Activated T-cell treated with anti-CD3 and anti-CD28 coated beads, Interleukin-2, amount 50 U/mL, for 48 hours (primary cell): Measurements from ENCODE around the gene CMSS1.

Experiments
- DNase-seq, 2 experiments: peaks; one replicate each; pipeline ENCODE4 v3.0.0-alpha.2; 2020

CMSS1 gene

GRCh38 chr3:100157685-100158084 is 340.0 kb downstream of the CMSS1 start:
- no peak for DNase-seq

GRCh38 chr3:100158918-100159330 is 341.3 kb downstream of the CMSS1 start:
- DNase-seq: no peak

DNA sequence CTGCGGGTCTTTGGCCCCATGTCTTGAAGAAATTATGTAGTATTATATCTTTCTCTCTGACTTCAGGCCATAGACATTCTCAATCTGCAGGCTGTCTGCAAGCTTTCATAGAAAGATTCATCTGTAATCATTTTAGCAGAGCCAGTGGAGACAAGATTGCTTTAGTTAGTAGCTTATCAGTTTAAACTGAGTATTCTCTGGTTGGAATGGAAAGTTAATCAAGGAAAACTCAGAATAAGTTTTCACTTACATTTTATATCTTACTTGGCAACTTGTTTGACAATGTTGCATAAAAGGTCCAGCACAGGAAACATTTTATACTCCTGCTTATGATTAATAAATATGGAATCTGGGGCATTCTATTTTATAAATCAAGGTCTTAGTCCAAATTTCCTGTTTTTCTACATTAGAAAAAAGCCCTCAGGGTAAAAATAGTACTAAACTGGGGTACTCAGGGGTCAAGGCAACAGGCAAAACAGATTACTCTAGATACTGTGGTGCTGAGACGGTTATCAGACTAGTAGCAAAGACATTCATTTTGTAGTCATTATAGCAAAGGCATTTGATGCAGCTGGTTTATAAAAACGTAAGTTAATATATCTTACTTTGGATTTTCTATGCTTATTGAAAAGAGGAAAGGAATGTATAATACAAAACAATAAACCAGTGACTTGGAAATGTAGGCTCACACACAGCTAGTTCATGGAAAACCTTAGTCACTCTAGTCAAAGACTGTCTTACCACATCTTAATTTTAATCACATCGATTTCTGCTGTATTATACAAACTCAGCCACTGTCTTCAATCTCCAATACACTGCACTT is 341.9 kb downstream of the CMSS1 start:
- DNase-seq: no peak

DNA sequence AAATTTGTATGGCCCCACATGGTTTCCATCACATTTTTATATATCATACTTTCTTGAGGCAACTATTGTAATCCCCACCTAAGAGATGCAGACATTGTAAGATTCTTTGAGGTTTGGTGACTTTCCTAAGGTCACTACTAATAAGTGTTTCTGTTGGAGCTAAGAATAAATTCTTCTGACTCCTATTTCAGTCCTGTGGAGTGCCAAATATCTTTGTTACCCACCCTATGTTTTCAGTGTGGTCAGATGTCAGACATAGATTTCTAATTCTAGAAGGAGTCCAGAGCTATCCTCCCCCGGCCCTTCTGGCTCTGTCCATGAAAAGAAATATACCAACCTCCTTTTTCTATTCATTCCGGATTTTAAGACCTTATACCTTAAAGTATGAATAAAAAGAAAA is 342.9 kb downstream of the CMSS1 start:
- no peak for DNase-seq

DNA sequence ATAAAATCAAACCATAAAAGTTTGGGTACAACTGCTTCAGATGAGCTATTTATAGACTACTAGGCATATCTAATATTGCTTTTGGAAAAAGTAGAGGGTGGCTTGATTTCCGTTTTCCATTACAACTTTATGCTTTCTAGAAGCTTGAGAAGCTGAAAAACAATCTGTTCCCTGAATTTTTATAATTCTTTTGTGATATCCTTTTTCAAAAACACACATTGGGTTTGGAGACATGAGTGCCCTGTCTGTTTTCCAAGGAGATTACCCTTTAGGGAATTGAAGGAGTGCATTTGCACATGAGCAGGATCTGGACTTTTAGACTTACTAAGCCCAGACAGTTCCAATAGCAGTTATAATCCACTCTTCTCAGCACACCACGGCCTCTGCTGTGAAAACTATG is 346.1 kb downstream of the CMSS1 start:
- DNase-seq: no peak

- DNase-seq: no peak
Observed at GRCh38 chr3:100164743-100165142, 347.1 kb downstream of the CMSS1 start.

- no peak for DNase-seq
Observed at GRCh38 chr3:100165926-100166550, 348.4 kb downstream of the CMSS1 start.

DNA sequence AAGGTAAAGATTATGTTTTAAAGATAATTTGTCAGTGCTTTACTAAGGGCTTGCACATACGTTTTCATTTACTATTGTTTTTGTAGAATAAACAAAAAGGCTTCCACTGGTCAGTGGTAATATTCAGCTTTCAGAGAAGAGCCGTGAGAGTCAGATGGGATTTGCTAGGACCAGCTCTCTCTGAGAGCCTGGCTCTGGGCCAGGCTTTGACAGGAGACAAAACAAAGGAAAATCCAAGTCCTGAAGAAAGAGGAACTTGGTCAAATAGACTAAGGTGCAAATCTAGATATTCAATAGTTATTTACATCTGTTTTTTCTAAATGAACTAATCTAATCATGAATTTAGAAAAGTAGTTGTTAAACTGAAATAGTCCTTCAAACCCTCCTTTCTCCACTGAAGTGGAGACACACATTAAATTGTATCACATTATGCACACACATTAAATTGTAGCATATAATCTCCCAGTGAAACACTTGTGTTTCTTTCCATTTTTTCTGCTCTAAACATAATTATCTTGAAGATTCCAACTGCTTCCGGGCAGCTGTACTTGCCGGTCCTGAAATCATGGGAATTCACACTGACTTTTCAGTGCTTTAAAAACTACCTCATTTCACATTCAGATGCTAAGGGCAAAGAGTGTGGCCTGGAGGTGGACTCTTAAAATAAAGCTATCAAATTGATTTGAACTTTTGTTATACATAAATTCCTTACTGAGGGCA is 351.7 kb downstream of the CMSS1 start:
- no peak for DNase-seq

DNA sequence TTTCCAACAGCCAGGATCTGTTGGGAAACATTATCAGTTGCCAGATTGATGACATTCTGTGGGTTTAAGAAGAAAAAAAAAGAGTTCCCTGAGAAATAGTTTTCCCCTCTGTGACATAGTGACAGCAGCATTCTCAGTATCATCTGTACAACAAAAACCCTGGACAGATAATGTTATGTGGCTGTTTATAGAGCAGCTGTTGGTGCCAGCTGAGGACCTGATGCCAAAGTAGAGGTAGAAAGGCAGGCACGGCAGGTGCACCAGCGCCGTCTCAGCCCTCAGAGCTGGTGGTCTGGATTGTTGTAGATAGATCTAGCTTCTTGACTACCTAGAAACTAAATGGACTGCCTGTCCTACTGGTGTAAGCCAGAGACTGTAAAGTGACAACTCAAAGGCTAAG is 352.8 kb downstream of the CMSS1 start:
- DNase-seq: no peak

DNA sequence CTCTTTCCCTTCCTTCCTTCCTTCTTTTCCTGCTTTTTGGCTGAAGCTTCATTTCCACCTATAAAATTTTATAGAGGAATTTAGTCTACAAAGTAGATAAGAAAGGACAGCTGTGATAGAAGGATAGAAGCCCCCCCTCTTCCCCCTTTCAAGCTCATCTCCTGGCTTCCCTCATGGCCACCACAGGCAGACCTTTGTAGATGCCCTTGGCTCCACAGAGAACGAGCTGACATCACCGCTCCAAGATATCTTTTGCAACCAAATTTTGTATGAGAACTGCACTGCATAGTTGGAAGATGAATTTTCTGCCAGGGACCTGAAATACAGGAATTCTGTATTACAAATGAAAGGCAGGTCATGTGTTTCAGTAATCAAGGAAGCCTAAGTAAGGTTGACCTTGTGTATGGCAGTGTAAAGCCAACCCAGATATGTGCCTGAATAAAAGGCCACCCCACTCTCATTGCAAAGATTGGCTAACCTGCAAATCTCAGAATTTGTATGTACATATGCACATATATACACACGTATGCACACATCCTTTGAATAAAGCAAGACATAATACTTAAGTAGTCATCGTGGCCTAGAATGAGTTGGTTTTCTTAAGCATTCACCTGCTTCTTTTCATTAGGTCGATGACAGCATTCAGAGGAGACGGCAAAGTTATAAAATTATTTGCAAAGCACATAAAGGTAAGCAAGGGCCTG is 353.7 kb downstream of the CMSS1 start:
- DNase-seq: no peak

GRCh38 chr3:100173961-100174360 is 356.3 kb downstream of the CMSS1 start:
- DNase-seq: no peak

- no peak for DNase-seq
Observed at GRCh38 chr3:100175637-100176280, 358.1 kb downstream of the CMSS1 start.

- no peak for DNase-seq
Observed at GRCh38 chr3:100179692-100180349, 362.2 kb downstream of the CMSS1 start.

- DNase-seq: no peak
Observed at GRCh38 chr3:100183608-100184125, 366.0 kb downstream of the CMSS1 start.

- DNase-seq: no peak
Observed at GRCh38 chr3:100184948-100185570, 367.4 kb downstream of the CMSS1 start.

GRCh38 chr3:100185847-100186246 is 368.2 kb downstream of the CMSS1 start:
- DNase-seq: no peak

DNA sequence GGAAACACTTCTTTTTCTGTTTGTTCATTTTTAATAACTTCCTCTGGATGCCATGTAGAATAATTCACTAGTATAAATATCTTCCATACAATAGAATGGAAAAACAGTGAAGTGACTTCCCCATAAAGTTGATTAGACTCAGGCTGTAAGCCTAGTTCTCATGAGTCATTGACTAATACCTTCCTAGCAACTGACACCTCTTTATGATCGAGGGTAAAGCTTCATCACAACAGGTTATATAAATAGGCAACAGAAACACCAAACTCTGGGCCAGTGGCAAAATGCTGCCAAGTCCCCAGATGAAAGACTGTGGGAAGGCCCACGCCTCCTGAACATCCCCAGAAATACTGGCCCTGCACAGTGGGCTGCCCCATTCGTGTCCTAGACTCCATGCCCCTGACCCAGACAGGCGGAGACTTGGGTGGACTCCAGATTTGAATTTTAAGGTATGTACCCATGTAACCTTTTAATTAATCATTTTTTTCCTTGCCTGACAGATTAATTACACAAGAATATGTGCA is 371.8 kb downstream of the CMSS1 start:
- no peak for DNase-seq

DNA sequence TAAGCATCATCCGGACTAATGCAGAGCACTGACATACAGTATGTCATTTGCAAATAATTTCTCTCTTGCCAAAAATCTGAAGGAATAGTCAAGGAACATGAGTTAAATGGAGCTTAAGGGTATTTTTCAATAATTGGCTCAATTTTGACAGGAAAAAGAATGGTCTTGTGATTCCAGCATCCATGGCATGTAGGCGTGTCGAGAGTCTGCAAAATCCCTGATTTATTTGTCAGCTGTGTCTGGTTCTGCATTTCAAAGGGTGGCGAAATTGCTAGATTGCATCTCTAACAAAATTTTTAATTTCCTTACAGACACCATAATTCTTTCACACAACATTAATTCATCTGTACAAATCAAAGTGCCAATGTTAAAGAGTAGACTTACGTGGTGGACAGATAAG is 377.7 kb downstream of the CMSS1 start:
- no peak for DNase-seq

DNA sequence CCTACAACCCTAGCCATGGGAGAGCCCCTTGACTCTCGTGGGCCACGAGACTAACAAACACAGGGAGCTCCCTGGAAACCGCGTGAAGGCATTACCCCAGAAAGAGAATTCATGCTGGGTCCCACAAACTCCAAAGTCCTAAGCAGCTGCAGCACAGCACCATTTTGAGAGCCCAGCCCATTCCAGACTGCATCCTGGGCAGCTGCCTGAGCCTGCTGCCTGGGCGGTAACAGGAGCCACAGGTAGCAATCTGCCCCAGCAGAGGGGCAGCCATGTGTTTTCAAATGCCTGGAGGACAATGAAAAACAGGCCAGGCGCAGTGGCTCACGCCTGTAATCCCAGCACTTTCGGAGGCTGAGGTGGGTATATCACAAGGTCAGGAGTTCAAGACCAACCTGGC is 380.2 kb downstream of the CMSS1 start:
- no peak for DNase-seq

- no peak for DNase-seq
Observed at GRCh38 chr3:100198579-100199269, 381.1 kb downstream of the CMSS1 start.

- no peak for DNase-seq
Observed at GRCh38 chr3:100205171-100205570, 387.5 kb downstream of the CMSS1 start.
